ENCODE measurements around the gene S100A3.
"Not testable (repeated sequence)": the region's sequence is repeated elsewhere in the genome, so short reads cannot be mapped to it uniquely, and the experiment has no call there.

The S100A3 gene

DNA sequence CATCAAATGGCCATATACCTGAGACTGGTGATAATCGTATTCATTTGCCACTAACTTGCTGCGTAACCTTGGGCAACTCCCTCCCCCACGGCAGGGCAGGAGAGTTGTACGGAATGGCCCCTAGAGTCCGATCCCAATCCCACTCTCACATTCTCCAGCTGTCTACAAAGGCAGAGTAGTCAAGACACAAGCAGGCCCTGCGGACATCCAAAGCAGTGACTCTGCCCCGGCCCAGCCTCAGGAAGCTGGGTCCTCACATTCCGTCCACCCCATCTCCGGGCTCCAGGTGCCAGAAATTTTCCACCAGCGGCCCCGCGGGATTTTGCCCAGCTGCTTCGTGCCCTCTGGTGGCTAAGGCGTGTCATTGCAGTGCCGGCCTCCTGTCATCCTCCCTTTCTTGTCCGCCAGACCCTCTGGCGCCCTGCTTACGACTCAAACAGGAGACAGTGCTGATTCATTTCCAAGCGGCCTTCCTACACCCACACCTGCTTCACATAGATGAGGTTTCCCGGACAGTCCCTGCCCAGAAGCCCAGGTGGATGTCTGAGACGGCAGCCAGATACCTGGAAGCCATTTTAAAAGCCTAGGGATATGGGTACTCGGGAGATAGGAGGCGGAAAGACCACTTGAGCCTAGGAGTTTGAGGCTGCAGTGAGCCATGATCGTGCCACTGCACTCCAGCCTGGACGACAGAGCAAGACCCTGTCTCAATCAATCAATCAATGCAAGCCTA is 19.5 kb upstream of the S100A3 start:
- peak; percentile 87 for DNase-seq

DNA sequence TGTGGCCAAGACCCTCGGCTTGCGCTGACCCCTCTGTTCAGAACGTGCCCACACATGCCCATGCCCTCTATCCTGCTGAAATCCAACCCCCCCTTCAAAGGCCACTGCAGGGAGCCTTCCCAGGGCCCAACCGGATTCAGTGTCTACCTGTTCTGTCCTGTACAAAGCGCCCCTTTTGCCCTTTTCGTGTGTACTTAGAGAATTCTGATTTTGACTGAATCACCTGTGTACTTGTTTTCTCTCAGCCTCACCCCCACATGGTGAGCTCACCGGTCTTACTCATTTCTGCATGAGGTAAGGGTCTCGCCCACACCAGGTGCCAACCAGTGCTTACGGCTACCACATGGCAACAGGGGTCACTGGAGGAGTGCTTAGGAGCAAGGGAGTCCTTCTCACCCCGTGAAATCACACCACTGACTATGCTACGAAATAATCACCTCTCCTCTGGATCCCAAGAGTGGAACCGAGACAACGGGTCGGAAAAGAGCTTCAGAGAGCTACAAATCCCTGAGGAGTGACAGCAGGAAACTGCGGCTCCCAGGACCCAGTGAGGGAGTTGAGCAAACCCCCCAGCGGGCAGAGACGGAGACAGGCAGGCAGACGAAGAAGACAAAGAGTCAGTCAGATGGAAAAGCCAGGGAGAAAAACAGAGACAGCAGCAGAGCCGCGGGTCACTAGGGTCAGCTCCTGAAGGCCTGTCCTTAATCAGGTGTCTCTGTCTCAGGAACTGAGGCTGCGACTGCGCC is 18.7 kb upstream of the S100A3 start:
- no peak for DNase-seq

DNA sequence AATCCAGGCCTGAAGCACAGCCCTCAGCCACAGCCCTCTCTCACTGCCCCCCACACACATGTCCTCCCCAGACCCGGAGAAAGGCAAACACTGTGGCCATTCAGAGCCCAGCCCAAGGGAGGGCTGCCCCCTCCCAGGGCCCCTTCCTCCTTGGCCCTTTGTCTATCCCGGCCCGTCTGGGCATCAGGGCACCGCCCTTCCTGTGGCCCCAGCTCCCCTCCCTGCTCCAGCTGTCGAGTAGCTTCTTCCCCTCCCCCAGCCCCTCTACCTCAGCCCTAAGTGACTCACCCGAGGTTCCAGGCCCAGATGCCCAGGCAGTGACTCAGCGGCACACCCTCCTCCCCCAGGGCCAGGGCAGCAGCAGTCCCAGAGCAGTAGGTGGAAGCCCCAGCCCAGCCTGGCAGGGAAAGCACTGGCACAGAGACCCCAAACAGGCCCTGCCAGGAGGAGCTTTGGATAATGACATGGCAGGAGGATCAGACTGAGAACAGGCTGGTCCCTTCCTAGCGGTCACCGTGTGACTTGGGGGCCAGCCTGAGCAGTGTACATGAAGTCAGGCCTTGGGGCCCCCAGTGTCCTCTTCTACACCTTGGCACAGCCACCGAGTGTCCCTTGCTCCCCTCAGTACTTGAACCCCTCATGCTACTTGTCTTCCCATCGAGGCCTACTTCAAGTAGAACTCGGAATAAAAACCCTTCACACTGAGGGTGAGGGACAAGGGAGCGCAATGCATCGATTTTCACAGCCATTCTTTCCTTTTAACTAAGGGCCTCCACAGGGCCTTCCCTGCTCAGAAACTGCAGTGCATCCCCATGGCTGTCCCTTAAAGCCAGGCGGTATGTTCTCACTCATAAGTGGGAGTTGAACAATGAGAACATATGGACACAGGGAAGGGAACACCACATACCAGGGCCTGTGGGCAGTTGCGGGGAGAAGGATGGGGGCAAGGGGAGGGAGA is 17.6 kb upstream of the S100A3 start:
- DNase-seq: peak; percentile 99

DNA sequence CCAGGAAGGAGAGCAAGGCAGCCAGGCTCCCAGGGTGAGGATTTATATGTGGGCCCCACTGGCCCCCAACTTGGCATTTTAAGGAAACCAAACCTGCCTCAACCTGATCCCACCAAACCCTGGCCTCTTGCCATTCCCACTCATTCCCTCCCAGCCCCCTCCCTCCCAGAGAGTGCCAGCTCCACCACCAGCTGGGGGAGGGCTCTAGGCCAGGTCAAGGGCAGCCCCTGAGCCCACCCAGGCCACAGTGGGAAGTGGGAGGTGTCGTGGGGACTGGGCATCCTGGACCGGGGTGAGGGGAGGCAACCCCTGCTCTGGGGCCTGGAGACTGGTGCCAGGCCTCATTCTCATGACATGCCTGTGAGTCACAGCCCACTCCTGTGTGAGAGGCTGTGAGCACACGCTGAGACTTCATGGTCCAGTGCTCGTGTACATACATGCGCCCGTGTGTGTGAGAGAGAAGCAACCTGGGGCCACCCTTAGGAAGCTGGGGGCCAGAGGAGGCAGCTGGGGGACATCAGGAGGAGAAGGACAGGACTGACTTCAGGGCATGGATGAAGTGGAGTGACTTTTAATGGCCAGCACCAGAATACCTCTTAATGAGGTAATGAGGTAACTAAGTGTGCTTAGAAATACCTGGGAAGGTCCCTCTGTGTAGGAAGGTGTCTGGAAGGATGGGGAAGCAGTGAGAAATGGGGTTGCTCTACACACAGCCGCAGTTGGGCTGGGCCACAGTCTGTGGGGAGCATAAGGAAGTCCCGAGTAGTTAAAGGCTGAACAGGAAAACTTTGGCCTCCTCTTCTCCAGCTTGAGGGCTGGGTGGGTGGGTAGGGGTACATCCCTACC is 16.7 kb upstream of the S100A3 start, which contains the start of gene S100A2:
S100A2 (minus strand) TSS at position 316 of the 846 bp plus-strand sequence. CDS start 1,967 bp downstream, outside the sequence.
- DNase-seq: peak; percentile 97

DNA sequence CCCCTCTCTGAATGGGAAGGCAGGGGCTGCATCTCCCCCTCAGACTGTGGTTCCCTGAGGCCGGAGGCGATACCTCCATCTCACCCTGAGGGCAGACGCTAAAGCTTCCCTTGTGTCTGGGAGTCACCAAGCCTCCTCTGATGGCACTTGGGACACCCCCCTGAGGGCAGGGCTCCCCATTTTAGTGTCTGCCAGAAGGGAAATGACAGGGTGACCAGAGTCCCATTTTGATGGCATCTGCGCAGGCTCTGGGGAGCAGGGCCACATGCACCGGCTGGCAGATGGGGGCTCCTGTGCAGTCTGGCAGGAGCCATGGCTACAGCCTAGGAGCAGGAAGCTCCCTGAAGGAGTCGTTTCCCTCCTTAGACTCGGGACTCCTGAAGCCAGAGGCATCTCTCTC is 14.9 kb upstream of the S100A3 start:
- no peak for DNase-seq

DNA sequence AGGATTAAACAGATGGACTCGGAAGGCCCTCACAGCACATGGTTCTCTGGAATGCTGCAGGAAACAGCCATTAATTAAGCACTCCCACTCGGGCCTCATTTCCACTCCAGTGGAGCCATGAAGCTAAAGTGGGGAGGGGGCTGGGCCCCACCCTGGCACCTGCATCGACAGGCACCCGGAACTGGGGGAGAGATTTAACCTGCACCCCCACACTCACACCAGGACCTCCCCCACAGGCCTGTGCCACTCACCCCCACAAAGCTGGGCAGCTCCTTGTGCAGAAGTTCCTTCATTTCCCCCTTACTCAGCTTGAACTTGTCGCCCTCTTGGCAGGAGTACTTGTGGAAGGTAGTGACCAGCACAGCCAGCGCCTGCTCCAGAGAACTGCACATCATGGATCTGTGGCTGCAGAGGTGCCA is 14.4 kb upstream of the S100A3 start:
- no peak for DNase-seq

DNA sequence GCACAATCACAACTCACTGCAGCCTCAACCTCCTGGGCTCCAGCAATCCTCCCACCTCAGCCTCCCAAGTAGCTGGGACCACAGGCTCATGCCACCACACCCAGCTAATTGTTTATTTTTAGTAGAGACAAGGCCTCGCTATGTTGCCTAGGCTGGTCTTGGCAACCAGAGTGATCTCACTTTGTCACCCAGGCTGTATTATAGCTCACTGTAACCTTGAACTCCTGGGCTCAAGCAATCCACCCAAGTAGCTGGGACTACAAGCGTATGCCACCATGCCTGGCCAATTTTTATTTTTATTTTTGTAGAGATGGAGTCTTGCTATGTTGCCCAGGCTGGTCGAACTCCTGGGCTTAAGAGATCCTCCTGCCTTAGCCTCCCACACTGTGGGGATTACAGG is 13.0 kb upstream of the S100A3 start:
- not testable (repeated sequence) for DNase-seq

DNA sequence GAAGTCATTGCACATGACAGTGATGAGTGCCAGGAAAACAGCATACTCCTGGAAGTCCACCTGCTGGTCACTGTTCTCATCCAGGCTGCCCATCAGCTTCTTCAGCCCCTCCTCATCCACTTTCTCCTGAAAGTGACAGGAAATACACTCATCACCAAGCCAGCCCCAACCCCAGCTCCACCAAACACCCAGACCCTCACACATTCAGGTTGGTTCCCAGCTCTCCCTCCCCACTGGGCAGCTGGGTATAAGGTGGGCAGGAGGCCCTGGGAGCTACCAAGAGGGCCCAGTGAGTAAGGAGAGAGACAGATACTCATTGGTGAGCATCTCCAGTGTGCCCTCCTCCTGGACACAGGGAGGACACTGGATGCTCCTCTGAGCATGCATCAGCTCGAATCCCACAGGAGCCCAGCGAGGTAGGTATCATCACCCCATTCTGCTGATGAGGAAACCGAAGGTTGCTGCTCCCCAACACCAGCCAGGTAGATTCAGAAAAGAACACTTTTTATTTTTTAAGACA is 12.5 kb upstream of the S100A3 start:
- no peak for DNase-seq

DNA sequence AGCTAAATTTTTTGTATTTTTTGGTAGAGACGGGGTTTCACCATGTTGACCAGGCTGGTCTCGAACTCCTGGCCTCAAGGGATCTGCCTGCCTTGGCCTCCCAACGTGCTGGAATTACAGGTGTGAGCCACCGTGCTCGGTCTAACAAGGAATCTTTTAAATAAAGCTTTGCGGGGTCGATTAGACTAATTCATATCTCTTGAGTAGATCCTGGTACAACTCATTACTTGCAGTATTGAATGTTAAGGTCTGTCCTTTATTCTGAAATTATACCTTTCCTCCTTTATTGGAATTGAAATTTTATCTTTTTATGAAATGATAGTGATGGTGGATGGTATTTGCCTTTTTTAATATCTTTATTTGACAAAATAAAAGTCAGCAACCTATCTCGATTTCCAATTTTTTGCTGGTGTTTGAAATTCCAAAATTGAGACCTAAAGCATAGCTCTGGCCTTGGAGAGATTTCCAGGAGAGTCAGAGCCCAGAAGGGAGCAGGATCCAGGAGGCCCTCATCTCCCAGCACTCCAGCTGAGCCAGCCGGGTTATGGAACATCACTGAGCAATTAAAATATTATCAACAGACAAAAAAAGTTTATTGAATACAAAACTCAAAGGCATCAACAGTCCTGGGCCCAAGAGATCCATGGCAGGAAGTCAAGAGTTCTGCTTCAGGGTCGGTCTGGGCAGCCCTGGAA is 11.9 kb upstream of the S100A3 start:
- no peak for DNase-seq

DNA sequence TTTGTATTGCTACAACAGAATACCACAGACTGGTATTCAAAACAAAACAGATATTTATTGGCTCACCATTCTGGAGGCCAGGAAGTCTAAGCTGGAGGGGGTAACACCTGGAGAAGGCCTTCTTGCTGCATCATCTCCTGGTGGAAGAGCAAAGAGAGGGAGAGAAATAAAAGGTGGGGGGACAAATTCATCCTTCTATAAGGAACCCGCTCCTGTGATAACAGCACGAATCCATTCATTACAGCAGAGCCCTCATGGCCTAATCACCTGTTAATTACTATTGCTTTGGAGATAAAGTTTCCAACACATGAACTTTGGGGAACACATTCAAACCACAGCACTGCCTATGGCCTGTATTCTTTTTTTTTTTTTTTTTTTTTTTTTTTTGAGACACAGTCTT is 11.2 kb upstream of the S100A3 start:
- DNase-seq: no peak

DNA sequence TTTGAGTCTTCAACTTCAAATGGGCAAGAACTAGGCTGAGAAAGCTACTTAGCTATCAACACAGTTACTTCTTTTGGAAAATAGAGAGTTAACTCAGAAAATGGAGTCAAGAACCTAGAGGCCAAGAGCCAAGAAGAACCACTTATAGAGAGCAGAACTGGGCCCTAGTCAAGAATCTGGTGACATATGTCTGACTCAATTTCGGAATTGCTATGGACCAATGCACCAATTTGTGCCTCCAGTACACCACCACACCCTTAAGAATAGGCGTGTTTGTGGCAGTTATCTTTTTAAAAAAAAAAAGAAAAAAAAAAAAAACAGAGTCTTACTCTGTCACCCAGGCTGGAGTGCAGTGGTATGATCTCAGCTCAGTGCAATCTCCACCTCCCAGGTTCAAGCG is 8.8 kb upstream of the S100A3 start:
- no peak for DNase-seq

DNA sequence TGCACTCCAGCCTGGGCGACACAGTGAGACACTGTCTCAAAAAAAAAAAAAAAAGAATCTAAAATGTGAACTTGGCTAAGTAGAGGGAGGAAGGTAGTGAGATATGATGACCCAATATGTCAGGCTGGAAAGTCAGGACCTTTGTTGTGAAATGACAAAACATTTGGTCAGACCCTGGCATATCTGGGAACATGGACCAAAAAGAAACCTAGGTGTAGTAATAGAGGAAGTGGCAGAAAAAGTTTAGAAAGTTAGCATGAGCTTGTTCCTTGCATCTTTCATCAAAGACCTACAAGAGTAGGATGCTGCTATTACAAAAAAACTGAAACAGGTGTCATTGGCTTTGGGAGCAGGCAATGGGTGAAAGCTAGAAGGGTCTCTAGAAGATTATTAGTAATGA is 7.3 kb upstream of the S100A3 start:
- no peak for DNase-seq

DNA sequence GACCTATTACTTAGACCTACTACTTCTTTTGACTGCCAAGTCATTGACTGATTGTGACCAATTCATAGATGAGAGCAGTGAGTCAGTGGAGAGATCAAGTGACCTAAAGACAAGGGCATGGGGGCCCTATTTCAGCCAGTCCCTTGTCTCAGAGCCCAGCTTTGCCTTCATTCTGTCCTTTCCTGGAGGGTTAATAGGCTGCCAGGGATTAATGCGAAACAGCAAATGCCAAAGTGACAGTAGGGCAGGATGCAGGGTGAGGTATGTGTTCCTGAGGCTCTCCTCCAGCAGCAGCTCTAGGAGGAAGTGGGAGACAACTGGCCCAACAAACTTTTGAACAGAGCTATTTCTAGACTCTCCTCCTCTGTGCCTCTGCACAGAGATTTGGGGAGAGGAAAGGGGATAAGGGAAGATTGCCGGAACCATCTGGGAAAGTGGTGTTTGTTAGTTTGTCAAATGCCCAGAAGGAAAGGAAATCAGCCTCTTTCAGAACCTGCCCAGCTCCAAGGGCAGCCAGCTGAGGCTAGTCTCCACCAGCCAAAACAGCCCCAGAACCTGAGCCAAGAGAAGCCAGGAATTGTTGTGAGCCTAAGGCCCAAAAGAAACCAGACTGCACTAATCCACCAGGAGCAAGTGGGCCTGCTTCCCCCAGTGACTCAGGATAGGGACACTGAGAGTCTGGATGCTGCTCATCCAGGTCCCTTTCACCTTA is 4.9 kb upstream of the S100A3 start:
- DNase-seq: peak; percentile 29

DNA sequence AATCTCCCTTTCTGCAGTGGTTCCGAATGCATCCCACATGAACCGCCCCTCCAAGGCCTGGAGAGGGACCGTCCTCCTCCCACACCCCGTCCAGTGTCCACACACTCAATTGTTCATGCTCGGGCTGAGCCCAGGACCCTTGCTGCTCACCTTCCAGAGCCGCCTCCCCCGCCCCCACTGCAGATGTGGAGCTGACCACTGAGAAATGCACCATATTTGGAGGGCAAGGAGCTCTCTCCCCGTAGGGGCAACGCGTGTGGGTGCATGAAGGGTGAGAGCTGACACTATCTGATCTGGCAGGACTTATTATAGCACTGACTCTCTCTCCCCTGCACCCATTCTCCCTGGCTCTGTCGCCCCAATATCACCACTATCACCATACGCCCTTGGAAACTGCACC is 4.0 kb upstream of the S100A3 start:
- DNase-seq: no peak

DNA sequence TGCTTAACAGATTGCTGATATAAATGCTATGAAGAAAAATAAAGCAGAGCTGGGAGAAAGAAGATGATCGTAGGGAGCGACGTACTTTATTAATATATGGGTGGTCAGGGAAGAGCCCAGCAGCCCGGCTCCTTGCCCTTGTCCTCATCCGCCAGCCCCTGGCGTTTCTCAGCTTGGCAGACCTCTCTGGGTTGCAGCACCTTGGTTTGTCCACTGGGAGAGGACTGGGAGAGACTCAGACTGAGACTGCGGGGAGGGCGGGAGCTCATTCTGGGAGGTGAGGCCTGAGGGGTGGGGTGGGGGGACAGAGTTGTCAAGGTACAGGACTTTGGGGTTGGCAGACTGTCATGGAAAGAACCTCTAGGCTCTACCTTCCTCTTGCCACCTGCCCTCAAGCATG is 3.3 kb upstream of the S100A3 start:
- DNase-seq: no peak

DNA sequence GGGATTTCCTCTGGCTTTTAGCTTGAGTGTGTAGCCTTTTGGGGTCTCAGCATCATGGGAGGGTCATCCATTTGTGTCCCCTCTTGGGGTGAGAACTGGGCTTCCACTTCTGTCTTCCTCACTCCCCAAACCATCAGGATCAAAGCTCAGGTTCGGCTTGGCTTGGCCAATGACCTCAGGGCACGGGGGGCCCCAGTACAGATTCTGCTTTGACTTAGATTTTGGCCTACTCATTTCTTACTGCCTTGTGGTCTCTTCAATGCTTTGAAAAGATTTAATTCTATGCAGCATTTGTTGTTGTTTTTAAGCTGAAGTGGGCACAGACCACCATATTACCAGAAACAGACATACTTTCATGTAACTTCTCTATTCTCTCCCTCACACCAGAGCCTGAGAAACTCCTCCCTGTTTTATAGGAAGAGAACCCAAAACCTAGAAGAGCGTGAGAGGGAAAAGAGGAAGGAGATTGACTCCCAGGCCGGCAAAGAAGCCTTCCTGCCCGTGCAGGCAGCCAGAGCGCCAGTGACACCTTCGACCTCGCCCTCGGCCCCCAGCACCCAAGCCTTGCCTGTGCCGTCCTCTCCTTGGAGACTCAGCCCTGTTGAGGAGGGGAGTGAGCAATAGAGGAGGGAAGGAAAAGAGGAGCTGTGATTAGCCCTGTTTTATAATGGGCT is 1.9 kb upstream of the S100A3 start:
- no peak for DNase-seq

DNA sequence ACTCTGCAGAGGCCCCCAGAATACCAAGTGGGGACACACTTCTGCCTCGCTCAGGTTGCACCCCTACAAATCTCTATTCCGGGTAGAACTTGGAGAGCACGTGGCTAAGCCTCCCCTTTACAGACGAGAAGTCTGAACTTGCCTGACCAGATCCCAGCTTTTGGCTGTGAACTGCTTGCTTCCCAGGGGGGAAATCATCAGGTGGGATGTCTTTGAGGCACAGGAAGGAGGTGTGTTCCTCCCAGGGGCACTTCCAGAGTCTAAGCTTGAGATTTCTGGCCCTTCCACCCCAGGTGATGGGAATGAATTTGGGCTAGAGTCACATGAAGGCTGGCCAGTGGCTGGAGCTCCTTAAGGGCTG is 1.3 kb upstream of the S100A3 start:
- no peak for DNase-seq

DNA sequence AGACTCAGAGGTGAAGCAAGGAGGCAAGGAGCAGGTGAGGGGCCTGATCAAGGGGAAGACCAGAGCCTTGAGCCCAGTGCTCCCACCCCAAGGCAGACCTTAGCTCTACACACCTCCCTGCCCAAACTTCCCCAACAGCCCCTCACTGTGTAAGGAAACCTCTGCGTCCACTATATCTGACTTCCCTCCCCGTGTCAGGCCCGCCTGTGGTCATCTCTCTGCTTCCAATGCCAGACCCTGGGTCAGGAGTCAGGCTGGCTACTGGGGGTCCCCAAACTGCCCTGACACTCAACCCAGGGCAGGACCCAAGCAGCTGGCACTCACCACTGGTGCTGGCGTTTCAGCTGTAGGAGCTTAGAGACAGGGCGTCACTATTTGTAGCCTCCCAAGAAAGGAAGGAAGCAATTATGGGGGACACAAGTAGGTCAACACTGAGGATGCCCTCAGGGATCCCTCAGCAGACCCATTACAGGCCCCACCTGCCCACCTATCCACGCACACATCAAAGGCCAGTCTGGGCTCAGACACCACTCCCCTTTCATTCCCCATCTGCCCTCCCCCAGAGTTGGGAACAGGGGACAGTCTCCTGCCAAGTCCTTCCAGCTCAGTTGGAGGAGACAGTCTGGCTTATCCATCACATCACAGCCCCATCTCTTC is 811 bp upstream of the S100A3 start:
- DNase-seq: no peak
